Measurements from ENCODE around the gene PAM. TPM values are rescaled to one million over a fixed set of nuclear protein-coding genes. Genes with fewer than 3 reads are reported as not detected.

Gene PAM
- total RNA-seq, 1 experiment from 2014 or later: 142 TPM

- Mint-ChIP-seq H3K36me3 (ENCODE audit: insufficient read depth, unreplicated experiment) (no peaks in the 10 kb centered on the region), H3K9me3 (ENCODE audit: low read depth, unreplicated experiment) (no peaks in the 10 kb centered on the region), H3K27ac (ENCODE audit: unreplicated experiment) (no peak overlapping the region), H3K4me3 (ENCODE audit: low read depth, unreplicated experiment) (no peak overlapping the region), H3K27me3 (ENCODE audit: unreplicated experiment) (no peaks in the 10 kb centered on the region), H3K4me1 (ENCODE audit: low read depth, unreplicated experiment) (peaks cover 29% of the 10 kb centered on the region)
- CTCF ChIA-PET: no interaction called here
- no TSS peak for BruUV-seq (replicated peaks)
- TF ChIP-seq CTCF (IDR thresholded peaks at IDR 0.05; ENCODE audit: unreplicated experiment): no peak
- DNase-seq: no peak
- intact Hi-C loops (cut with micrococcal nuclease; ENCODE audit: unreplicated experiment): no loop called here
Observed at GRCh38 chr5:102763734-102764133, 8.6 kb downstream of the PAM start.

- Mint-ChIP-seq H3K9me3 (ENCODE audit: low read depth, unreplicated experiment) (no peaks in the 10 kb centered on the region), H3K4me3 (ENCODE audit: low read depth, unreplicated experiment) (no peak overlapping the region), H3K27ac (ENCODE audit: unreplicated experiment) (no peak overlapping the region), H3K36me3 (ENCODE audit: insufficient read depth, unreplicated experiment) (no peaks in the 10 kb centered on the region), H3K27me3 (ENCODE audit: unreplicated experiment) (no peaks in the 10 kb centered on the region), H3K4me1 (ENCODE audit: low read depth, unreplicated experiment) (peaks cover 22% of the 10 kb centered on the region)
- BruUV-seq (replicated peaks): no TSS peak
- no peak for TF ChIP-seq CTCF (IDR thresholded peaks at IDR 0.05; ENCODE audit: unreplicated experiment)
- intact Hi-C loops (cut with micrococcal nuclease; ENCODE audit: unreplicated experiment): no loop called here
- DNase-seq: no peak
- CTCF ChIA-PET: no interaction called here
Observed at GRCh38 chr5:102764381-102765004, 9.4 kb downstream of the PAM start.

- DNase-seq: no peak
- H3K4me3 Mint-ChIP-seq (ENCODE audit: low read depth, unreplicated experiment): no peak overlapping the region
- intact Hi-C loops (cut with micrococcal nuclease; ENCODE audit: unreplicated experiment): no loop called here
- no TSS peak for BruUV-seq (replicated peaks)
- CTCF ChIA-PET: no interaction called here
- no peak for TF ChIP-seq CTCF (IDR thresholded peaks at IDR 0.05; ENCODE audit: unreplicated experiment)
- no peak overlapping the region for H3K27ac Mint-ChIP-seq (ENCODE audit: unreplicated experiment)
- peaks cover 23% of the 10 kb centered on the region for H3K4me1 Mint-ChIP-seq (ENCODE audit: low read depth, unreplicated experiment)
- no peaks in the 10 kb centered on the region for H3K36me3 Mint-ChIP-seq (ENCODE audit: insufficient read depth, unreplicated experiment)
- H3K27me3 Mint-ChIP-seq (ENCODE audit: unreplicated experiment): no peaks in the 10 kb centered on the region
- H3K9me3 Mint-ChIP-seq (ENCODE audit: low read depth, unreplicated experiment): no peaks in the 10 kb centered on the region
Observed at GRCh38 chr5:102765350-102765749, 10.2 kb downstream of the PAM start.

GRCh38 chr5:102766295-102767090 is 11.4 kb downstream of the PAM start:
- Mint-ChIP-seq H3K27ac (ENCODE audit: unreplicated experiment) (no peak overlapping the region), H3K36me3 (ENCODE audit: insufficient read depth, unreplicated experiment) (no peaks in the 10 kb centered on the region), H3K4me3 (ENCODE audit: low read depth, unreplicated experiment) (no peak overlapping the region), H3K4me1 (ENCODE audit: low read depth, unreplicated experiment) (peaks cover 34% of the 10 kb centered on the region), H3K9me3 (ENCODE audit: low read depth, unreplicated experiment) (no peaks in the 10 kb centered on the region), H3K27me3 (ENCODE audit: unreplicated experiment) (no peaks in the 10 kb centered on the region)
- BruUV-seq (replicated peaks): no TSS peak
- TF ChIP-seq CTCF (IDR thresholded peaks at IDR 0.05; ENCODE audit: unreplicated experiment): no peak
- CTCF ChIA-PET: no interaction called here
- intact Hi-C loops (cut with micrococcal nuclease; ENCODE audit: unreplicated experiment): no loop called here
- no peak for DNase-seq
